Measurements from ENCODE around the gene ARHGAP35.
"Not testable (repeated sequence)": the region's sequence is repeated elsewhere in the genome, so short reads cannot be mapped to it uniquely, and the experiment has no call there.

The ARHGAP35 gene

DNA sequence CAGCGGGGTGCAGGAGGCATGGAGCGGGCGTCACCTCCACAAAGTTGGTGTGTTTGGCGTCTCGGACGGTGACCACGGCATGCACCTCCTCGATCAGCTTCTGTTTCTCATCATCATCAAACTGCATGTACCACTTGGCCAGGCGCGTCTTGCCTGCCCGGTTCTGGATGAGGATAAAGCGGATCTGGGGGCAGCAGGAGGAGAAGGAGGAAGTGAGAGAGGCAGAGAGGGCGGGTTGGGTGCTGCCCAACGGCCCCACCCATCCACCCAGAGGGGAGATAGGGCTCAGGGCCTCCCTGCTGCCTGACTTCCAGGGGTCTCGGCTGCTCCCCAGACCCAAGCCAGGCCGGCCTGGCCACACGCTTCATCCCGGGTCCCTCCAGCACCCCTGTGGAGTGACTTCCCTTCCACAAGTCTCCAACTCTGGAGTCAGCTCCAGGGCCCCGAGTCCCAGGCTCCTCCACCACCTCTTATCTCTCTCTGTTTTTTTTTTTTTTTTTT is 14.8 kb upstream of the ARHGAP35 start:
- DNase-seq = no peak

DNA sequence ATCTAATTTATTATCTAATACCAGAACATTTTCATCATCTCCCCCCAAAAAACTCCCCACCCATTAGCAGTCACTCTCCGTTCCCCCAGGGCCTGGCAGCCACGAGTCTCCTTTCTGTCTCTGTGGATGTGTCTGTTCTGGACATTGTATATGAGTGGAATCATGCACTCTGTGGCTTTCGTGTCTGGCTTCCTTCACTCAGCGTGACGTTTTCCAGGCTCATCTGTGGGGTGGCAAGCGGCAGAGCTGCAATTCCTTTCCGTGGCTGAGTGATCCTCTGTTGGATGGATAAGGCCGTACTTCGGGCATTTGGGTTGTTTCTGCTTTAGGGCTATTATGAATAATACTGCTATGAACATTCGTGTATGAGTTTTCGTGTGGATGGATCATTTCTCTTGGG is 13.3 kb upstream of the ARHGAP35 start:
- DNase-seq = no peak

DNA sequence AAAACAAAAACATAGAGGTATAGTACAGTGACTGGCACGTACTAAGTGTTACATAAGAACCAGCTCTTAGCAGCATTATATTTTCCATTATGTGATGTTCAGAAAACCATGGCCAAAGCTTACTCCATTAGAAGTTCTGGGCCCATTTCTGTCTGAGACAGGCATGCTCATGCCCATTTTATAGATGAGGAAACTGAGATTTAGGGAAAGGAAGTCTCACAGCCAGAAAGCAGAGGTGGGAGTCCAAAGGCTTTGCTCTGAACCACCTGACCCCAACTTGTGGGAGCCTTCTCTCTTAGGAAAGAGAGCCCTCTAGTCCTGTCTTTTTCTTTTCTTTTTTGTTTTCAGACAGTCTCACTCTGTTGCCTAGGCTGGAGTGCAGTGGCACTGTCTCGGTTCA is 12.4 kb upstream of the ARHGAP35 start:
- DNase-seq = no peak

DNA sequence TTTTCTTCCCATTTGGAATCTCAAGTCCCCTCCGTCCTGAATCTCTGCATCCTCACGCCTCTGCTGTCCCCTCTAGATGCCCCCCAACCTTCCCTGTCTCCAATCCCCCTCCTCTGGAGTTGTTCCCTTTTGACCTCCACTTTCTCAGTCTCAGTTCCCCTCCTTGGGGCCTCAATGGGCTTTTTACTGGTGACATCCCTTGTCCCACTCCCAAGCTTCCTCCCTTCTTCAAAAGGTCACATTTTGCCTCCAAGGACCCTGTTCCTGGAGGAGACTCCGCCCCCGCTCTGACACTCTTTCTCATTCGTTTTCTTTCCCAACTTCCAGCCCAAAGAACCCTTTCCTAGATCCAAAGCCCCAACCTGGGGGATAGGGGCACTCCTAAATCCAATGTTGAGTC is 11.2 kb upstream of the ARHGAP35 start:
- DNase-seq = no peak

DNA sequence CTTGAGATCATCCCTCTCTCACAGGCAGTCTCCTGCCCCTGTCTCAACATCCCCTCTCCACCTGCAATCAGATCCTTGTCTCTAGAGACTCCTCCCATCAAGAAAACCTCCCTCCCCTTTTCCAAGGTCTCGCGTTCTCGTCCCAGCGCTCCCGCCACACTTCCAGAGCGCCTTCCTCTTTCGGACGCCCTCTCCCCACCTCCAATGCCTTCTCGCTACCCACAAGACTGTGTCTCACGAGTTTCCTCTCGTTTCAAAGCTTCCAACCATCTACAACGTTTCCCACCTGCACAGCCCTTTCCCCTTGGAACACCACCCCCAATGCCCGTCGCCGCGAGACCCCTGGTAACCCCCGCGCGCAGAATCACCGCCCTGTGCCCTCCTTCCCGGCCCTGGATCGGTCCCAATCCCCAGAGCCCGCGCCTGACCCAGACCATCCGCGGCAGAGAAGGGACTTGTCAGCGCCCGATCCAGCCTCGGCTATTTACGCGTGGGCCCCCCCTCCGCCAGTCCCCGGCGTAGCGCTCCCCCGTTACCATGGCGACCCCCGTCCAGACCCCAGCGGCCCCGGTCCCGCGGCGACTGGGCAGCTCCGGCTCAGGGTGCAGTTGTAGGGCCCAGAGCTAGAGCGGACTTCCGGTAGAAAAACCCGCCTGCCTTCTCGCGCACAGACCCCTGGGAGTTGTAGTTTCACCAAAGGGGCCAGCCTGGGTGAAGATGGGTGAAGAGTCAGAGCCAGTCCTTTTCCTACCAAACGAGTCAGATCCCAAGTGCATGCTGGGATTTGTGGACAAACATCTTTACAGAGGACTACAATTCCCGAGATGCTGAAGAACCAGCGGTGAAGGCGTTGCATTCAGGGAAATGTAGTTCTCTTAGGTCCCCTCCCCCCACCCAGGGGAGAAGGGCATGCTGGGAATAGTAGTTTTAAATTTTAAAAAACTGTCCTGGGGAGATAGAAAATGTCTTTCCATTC is 10.3 kb upstream of the ARHGAP35 start, which contains the start of gene AP2S1:
Gene AP2S1 (minus strand): TSS at position 619 of the 976 bp plus-strand sequence. CDS start 80 bp downstream, at position 539.
- DNase-seq = peak; percentile 85

DNA sequence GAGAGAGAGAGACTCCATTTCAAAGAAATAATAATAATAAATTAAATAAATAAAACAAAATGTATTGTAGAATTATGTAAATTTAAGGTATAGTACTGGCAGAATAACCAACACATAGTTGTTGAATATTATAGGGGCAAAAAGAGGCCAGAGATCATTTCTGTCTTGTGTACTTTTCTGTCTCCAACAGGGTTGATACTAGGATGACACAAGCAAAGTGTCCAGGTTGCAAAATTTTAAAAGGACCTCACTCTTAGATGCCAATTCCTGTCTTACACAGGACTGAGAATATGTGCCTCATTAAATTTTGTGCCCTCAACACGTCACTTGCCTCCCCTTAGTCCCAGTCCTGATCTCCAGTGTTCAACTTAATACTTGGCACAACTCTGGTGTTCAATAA is 8.0 kb upstream of the ARHGAP35 start:
- no peak for DNase-seq

DNA sequence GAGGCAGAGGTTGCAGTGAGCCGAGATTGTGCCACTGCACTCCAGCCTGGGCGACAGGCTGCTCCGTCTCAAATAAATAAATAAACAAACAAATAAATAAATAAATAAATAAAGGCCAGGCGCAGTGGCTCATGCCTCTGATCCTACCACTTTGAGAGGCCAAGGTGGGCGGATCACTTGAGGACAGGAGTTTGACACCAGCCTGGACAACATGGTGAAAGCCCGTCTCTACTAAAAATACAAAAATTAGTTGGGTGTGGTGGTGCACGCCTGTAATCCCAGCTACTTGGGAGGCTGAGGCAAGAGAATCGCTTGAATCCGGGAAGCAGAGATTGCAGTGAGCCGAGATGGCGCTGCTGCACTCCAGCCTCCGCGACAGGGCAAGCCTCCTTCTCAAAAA is 6.1 kb upstream of the ARHGAP35 start:
- DNase-seq = not testable (repeated sequence)

DNA sequence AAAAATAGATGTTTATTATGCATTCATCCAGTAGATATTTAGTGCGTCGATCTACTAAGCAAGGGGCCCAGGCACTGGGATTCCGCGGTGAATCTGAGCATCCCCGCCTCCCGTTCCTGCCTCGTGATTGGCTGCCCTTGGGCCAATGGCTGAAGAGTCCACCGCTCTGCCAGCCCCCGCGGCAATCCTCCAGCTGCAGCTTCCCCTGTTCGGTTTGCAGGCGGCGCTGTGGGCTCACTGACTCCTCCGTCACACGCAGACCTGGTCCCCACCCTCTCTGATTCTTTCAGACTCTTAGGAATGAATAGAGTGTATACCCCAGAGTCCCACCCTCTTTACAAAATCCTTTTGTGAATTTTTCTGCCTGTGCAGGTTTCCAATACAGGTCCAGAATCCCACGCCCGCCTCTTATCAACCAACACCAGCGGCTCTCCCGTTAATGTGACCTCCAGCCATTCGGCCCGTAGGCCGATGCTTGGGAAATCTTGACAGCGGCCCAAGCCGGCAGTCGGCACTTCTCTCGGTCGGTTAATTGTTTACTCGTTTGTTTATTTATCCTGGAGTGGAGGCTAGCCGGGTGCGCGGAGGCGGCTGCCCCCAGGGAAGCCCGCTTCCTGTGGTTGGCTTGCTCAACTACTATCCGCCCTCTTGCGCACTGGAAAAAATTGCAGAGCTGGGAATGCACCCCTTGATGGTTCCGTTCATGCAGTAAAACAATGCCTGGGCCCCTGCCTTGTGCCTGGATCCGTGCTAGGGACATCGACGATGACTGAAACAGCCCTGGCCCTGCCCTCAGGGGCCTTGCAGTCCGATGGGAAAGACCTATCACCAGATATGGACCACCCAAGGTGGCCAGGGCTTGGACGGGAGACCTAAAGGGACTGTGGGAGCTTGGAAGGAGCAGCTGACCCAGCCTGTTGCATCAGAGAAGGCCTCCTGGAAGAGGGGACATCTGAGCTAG is 4.5 kb upstream of the ARHGAP35 start:
- peak; percentile 89 for DNase-seq

DNA sequence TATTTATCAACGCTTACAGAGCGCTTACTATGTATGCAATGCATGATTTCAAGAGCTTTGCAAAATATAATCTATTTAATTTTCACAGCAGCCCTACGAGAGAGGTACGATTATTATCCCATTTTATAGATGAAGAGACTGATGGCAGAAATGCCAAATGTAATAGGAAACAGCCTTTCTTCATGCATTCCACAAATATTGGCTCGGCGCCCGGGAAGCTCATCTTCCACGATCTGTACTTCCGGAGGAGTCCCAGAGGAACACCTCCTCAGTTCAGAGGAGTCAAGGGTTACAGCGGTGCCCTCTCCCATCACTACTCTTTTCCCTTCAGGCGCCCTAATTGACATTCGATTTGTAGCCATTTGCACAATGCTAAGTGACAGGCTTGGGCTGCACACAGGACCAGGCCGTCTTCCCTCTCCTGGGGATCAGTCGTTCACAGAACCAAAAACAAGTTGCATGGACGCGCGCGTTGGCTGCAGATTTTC is 1.1 kb upstream of the ARHGAP35 start:
- no peak for DNase-seq

DNA sequence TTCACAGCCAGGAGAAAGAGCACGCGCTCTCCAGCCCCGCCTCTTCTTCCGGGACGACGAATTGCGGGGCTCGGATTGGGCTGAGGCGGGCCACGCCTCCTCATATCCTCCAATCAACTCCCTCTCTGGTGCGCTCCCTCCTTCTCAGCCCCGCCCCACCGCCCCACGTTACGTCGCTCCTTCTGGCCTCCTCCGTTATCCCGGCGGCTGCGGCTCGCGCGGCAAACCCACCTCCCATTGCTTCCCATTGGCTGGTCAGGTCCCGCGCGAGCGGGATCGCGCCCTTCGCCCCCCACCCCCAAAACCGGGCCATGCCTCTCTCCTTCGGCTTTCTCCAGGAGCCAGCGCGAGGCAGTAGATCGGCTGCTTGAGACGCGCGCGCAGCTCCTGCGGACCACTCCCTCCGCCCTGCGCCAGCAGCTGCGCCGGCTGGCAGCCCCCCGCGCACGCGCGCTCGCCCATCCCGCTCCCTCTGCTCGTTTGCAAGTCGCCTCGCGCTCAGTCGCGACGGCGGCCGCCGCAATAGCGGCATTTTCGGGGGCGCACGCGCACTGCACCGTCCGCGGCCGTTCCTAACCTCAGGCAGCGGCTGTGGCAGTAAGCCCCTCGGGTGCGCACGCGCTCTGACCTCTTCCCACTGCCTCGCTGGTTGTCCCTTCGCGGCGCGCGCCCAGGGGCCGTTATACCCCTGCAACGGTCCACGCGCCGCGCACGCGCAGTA is 512 bp upstream of the ARHGAP35 start:
- peak; percentile 94 for DNase-seq

DNA sequence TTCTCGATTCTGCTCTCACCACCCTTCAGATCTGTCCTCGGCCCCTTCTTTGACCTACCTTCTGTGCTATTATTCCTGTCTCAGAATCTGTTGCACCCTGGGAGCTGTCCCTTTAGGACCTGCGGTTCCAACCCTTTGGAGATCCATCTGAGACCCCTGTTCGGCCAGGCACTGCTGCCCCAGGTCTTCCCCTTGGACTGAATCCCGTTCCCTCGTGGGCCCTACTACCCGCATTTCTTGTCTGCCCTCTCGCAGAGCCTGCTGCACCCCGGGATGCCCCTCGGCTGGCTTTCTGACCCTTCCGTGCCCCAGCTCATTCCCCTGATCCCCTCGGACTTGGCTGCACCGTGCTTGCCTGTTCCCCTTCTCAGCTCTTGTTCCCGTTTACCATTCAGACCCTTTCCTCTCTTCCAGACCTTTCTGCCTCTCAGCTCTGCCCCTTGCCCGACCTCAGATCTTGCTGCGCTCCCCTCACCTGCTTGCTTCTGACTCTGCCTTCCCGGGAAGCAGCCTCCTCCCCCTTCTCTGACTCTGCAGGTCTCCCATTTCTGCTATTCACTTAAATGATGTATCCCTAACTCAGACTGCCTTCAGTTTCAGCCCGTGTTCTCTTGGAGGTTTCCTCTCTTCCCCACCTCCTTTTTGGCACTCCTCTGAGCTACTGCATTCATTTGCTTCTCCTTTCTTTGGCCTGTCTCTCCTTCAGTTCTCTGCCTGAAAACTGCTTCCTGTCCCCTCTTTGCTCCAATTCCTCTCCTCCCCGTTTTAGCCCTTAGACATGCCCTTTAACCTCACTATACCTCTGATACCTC is 1.1 kb downstream of the ARHGAP35 start:
- no peak for DNase-seq

DNA sequence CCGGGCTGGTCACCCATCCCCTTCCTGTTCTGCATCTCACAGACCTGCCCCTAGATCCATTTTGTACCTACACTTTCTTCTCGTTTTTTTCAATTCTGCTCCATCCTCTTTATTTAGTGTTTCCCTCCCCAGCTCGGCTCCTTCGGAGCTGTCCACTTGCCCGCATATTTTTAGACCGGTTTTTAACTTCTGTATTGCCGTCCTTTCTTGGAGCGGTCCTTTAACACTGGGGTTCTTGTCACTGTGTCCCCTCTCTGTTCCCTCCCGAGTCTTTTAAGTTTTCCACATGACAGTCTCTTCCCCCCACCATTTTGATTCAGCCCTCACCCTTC is 1.7 kb downstream of the ARHGAP35 start:
- DNase-seq = no peak

DNA sequence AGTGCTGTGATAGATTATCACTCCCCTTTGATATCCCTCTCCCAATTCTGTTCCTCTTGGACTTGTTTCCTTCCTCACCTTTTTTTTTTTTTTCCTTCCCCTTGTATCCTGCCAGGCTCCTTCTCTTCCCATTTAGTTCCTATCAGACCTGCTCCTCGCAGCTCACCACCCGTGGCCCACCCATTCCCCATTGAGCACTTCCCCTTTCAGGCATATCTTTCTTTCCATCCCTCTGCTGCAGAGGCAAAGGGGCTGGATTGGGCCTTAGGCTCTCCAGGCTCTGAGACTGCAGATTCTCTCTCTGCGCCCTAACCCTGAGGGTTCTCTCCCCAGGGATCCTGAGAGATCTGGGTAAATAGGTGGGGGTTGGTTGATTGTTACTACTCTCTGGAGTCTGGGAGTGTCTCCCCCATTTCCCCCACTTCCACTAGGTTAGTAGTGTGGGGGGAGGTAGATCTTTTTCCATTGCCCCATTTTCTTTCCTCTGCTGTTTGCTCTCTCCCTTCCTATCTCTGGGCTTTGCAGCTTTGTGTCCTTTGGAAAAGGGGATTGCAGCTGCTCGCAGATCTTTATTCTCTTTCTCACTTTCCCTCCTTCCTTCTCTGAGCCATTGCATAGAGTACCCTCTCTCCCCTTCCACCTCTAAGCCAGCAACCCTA is 2.3 kb downstream of the ARHGAP35 start:
- no peak for DNase-seq

DNA sequence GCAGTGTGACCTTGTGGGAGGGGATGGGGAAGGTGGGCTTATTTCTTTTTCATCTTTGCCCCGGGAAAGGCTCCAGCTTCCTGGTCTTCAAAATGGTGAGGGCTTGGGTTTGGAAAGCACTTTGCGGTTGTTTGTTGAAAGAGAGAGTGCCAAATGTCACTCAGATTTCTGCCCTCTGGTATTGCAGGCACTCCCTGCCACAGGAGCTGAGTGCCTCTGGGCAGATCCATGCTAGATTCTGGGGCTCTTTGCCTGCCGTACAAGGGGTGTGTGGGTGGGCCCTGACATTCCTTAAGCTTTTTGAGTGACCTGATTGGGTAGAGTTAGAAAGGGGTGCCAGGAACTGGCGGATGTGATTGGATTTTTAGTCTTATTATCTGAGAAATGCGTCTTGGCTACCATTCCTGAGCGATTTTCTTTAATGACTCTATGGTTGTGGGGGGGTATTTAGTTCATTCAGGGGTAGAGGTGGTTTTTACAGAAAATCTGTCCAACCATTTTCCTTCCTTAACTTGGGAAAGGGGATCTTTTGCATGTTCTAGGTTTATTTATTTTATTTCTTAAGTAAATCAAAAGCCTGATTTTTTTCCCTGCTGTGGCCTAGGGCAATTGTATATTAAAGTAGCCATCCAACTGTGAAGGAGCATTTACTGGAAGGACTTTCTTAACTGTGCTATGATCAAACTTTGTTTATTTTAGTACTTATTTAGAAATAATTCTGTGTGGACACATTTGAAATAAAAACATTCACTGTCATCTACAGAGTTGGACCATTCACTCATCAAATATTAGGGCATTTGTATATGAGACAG is 3.2 kb downstream of the ARHGAP35 start:
- DNase-seq = no peak

DNA sequence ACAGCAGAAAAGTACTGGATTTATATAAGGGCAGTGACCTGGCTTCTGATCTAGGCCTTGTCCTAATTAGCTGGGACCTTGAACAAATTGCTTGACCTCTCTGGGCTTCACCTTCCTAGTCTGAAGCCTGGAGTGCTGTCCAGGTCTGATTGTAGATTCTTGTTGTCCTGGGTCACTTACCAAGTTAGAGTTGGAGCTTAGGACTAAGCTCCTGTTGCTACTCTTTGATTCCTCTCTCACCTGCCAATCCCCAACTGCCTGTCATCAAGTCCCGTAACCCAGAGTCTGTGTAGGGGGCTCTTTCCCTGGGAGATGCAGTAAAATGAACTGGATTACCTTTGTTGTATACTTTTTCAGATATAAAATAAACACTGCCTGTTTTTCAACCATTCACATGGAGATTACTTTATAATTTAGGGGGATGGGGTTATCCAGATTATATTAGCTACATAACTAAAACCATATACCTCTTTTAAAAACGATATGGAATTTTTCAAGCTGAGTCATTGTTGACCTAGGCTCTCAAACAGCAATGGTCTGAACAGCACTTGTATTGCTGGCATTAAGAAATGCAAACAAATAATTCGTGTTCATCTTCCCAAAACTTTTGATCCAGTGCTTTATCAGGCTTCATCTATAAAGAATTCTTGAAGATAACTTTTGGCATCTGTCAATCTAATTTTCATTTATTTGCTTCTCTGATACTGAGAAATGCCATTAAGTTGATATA is 5.8 kb downstream of the ARHGAP35 start:
- DNase-seq = no peak

DNA sequence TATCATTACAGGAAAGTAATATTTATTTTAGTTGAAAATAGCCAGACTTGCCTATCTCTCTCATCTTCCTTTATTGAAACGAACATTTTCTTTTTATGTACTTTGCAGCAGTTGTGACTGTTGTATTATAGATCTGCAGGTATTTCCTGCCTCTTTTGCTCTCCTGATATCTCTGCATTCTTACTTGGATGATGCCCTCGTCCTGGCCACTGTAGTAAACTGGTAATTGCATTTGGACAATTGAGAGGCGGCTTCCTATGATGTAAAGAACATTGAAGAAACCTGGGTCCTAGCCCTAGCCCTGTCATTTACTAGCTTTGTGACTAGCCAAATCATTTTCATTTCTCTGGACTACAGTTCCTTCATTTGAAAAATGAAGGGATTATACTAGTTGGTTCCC is 6.4 kb downstream of the ARHGAP35 start:
- DNase-seq = no peak

DNA sequence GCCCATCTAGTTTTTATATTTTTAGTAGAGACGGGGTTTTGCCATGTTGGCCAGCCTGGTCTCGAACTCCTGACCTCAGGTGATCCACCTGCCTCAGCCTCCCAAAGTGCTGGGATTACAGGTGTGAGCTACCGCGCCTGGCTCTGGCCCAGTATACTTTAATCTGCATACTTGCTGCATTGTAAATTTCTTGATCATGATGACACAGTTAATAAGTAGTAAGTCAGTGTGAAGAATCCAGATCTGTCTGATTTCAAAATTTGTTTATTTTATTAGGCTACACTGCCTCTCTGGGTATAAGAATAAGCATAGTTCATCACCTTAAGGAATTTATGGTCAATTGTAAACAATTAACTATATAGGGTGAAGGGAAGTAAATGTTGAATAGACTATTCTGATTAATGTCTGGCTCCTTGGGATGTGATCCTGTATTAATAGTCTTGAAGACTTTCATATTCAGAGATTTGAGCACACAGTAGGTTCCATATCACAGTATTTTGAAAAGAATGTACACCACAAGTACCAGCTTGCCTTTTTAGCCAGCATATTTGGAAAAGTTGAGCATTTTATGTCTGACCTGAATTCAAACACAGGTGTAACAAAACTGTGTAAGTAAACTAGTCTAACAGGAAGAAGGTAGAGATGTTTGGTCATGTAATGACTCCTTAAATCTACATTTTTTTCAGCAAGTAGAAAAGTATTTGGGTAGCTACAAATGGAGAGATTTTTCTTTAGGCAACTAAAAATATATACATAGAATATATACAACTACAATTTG is 7.4 kb downstream of the ARHGAP35 start:
- no peak for DNase-seq

DNA sequence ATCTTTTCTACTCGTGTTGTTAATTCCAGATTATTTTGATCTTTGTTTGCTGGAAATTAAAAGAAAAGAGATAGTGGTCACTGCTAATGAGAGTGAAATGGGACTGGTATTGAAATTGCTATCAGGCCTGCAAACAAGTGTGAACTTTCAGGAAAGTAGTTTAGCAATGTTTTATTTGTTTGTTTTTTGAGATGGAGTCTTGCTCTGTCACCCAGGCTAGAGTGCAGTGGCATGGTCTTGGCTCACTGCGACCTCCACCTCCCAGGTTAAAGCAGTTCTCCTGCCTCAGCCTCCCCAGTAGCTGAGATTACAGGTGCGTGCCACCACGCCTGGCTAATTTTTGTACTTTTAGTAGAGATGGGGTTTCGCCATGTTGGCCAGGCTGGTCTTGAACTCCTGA is 10.4 kb downstream of the ARHGAP35 start:
- not testable (repeated sequence) for DNase-seq

DNA sequence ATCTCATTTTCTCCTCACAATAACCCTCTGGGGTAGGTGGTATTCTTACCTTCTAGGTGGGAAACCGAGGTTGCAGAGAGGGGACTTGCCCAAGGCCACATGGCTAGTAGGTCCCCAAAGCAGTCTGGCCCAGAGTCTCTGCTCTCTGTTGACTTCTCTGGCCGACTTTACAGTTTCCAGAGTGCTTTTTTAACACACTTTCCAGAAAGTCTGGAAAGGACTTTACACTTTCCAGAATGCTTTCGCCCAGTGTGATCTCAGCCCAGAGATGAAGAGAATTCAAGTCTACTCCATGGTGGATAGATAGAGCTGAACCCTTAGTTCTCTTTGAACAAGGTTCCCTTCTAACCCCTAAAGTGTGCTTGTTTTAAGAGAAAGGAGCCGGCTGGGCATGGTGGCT is 12.2 kb downstream of the ARHGAP35 start:
- DNase-seq = no peak
